OCI-LY1 (cell line): ENCODE data around the gene STK24.

Experiments used
- CTCF ChIP-seq: fragments of 200-600 bp; sonication (generic), shearing (Covaris generic); IDR thresholded peaks from 2 replicates; pipeline ENCODE4 v1.5.1; 2017; ENCODE audit warnings: mild to moderate bottlenecking, antibody characterized with exemption, low read length, moderate library complexity, mixed read lengths
- EZH2 ChIP-seq: fragments of 200-600 bp; sonication (generic), shearing (Covaris generic); IDR thresholded peaks from 2 replicates; pipeline ENCODE4 v1.8.0; 2017; ENCODE audit warnings: borderline replicate concordance, mixed run types, mild to moderate bottlenecking, antibody characterized with exemption, low read length, moderate library complexity, mixed read lengths

DNA sequence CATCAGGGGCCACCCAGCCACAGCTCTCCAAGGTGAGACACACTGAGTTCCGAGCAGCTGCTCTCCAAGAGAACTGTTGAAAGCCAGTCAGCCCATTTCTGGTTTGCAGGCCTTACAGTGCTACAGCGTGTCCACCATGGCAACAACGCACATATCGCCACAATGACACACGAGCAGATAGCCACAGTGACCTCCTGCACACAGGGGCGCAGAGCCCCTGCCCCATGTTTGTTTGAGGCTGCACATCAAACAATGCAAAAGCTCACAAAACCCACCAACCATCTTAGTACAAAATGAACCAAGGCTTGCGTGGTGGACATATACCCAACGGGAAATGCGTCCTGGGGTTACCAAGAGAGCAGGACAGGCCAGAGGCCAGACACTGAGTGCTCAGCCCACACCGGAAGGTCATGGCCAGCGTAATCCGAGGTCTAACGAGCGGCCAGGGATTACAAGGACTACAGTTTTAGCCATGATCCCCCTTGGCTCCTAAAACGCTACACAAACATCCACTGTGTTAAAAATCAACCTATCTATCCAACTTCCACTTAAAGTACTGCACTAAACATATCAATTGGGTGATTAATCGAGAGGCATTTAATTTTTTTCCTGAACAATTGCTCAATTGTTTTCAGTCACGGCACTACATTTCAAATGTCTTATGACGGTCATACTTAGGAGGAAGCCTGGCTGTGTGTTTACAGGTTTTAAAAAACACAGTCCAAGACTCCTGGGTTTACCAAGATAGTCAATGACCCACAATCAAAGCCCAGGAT lies 56.0 kb downstream of the STK24 start:
- no peak for TF ChIP-seq CTCF
- TF ChIP-seq EZH2: no peak
